ENCODE results near the gene TRERF1. TPM values are rescaled to one million over a fixed set of nuclear protein-coding genes. Genes with fewer than 3 reads are reported as not detected.
A peak's percentile ranks its signal among the peaks of the same experiment; 100 is the strongest.
"Not testable (repeated sequence)": the region's sequence is repeated elsewhere in the genome, so short reads cannot be mapped to it uniquely, and the experiment has no call there.

TRERF1 gene
- polyA plus RNA-seq, 3 donors, result 14.1 to 18.3 (median 15.8) TPM

DNA sequence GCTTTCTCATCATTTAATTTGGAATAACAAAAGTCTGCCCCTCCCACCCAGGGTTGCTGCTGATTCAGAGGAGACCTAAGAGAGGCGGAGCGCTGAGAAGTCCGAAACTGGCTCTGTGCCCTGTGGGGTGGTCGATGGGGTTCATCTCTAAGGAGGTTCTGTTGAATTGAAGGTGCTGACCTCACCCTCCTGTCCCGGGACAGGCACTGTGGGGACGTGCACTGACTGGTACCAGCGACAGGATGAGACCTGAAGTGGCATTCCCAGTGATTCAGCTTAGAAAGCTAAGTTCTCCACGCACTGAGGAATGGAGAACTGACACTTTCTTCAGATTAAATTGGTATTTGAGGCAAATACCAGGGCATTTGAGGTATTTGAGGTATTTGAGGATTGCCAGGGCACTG is 258.2 kb downstream of the TRERF1 start:
- DNase-seq, result no peak

DNA sequence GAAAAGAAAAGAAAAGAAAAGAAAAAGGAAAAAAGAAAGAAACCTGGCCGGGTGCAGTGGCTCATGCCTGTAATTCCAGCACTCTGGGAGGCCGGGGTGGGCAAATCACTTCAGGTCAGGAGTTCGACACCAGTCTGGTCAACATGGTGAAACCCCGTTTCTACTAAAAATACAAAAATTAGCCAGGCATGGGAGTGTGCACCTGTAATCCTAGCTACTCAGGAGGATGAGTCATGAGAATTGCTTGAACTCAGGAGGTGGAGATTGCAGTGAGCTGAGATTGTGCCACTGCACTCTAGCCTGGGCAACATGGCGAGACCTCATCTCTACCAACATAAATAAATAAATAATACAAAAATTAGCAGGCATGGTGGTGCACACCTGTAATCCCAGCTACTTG is 259.3 kb downstream of the TRERF1 start:
- DNase-seq, result not testable (repeated sequence)

DNA sequence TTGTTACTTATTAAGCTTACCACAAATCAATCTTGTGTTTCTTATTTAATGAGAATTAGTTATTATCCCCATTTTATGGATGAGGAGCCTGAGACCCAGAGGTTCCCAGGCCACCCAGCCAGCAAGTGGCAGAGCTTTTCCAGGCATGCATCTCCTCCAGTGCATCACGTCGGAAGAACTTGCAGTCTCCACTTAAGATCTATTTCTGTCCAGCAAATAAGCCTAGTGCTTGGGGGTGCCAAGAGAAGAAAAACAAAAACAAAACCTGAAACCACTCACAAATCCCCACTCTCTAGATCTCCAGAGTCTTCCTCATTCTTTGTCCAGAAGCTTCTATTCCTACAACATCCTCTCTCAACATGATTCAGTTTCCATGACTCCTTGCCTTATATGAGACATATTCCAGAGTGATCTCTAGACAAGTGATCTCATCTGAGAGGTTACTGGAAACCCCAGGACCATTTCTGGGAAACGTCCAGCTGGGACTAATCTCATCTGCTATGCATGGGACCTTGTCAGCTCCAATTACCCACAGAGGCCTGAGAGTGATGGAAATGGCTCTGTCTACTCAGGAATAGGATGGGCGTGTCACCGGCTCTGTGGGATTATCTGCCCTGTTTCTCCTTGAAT is 261.1 kb downstream of the TRERF1 start:
- peak; percentile 42 for DNase-seq

DNA sequence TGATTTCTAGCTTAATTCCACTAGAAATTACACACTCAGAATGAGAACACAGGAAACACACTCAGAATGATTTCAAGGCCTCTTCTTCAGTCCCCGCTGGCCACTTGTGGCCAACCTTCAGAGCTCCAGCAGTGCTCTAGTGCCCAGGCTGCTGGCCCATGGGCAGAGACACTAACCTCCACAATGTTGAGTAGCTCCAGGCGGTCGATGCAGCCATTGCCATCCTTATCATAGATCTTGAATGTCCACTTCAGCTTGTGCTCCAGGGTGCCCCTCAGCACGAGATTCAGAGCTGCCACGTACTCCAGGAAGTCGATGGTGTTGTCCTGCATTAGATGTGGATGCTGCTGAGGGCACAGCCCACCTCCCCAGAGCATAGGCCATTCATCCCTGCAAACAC is 263.3 kb downstream of the TRERF1 start:
- no peak for DNase-seq

DNA sequence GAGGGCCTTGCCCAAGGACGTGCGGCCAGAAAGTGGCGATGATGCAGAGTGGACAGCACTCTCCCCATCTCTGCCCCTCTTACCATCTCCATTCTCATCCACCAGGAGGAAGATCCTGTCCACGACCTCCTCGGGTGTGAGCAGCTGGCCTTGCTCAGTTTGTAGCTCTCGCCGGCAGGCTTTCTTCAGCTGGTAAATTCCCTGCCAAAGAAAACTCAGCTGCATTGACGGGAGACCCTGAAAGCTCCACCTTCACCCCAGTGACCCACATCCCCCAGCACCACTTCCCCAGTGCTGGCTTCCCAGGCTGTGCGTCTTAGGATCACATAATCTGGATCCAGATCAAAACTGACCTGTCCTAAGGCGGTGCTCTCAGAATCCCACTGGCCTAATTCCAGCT is 266.1 kb downstream of the TRERF1 start:
- DNase-seq, result peak; percentile 68

DNA sequence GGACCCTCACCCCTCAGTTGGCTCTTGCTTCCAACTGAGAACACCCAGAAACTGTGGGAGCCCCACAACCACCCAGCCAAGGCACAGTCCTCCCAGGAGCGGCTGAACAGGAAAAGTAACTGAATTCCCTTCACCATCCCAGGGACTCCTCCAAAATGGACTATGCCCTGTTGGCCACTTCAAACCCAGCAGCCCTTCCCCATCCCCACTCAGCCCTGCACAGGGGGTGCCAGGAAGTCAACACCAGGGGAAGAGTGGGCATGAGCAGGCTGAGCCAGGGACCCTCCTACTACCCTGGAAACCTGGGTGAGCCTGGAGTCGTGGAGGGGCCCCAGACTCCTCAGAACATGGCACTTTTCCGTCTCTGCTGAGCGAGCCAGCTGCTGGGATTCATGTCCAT is 267.3 kb downstream of the TRERF1 start:
- no peak for DNase-seq

DNA sequence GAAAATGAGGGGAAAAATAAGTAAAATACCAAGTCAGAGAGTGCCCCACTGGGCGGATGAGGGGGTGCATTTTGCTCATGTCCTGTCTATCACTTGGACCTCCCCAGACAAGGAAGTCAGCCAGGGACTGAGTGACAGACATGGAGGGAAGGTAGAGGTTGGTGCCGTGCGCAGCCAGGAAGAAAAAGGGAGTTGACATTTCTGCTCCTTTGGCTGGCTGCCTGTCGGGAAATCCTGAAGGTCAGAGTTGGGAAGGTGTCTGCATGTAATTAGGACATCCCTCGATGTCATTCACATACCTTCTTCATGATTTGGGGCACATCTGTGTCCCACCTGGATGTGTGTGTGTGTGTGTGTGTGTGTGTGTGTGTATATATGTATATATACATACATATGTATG is 269.6 kb downstream of the TRERF1 start:
- DNase-seq, result no peak

DNA sequence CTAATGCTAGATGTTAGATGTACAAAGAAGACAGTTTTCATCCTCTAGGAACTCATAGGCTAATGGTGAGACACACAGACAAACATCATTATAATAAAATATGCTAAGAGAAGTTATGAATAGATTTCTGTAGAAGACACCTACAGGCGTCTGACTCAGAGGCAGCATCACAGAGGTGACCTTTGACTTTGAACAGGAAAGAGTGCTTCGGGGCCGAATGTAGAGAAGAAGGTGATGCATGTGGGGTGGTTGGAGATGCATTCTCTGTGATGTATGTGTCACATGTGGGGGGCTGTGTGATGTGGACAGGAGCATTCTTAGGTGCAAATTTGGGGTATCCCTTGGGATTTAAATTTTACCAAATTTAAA is 271.8 kb downstream of the TRERF1 start:
- DNase-seq, result no peak

DNA sequence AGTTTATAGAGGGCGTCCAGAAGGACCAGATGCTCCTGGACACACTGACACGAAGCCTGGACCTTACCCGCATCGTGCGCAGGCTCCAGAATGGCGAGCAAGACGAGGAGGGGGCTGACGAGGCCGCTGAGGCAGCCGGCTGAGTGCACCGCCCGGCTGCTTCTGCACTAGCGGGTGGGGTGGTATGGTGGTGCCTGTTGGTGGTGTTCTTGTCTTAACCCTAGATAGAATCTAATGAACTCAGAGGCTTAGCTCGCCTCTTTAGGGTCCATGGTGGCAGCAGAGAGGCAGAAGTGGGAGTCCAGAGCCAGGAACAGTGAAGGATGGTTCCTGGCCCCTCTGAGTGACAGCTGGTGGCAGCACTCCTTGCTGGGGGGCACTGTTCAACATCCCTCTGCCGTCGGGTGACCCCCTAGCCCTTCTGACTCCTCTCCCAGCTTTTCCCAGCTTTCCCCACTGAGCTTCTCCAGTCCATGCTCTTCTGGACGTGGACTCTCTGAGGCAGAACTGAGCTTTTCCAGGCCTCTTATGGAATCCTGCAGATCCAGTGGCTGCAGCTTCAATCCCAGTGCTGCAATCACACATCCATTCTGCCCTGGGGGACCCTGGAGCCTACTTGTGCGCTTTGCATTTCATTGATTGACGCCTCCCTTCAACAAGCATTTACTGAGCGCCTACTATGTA is 272.3 kb downstream of the TRERF1 start:
- no peak for DNase-seq

DNA sequence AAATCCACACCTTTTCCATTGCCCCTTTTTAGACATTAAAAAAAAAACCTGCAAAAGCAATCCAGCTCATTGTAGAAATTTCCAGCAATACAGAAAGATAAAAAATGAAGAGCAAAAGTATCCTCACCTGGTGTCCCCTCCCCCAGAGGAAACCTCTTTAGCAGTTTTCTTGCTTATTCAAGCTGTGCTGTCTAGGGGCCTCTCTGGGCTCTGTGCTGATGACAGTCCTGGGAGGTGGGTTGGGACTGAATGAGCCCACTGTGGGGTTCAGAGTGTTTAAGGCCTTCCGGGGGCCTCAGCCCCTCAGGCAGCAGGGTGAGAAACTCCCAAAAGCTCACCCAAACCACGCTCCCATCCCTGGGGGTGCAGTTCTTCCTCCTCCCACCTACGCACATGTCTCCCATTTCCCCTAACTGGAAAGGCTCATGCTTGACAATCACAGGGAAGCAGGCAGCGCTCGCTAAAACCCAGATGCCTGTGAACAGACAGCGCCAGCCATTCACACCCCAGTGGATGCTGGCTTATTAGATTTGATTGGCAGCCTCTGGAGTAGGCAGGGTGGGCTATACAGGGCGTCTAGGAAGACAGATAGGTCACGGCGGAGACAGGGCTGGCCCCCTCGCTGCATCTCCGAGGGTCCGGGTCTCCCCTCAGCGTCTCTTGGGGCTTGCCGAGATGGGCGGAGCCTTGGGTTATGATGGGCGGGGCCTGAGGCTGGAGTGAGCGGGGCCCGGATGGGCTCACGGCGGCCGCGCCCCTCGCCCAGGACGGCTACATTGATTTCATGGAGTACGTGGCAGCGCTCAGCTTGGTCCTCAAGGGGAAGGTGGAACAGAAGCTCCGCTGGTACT is 274.0 kb downstream of the TRERF1 start:
- no peak for DNase-seq

DNA sequence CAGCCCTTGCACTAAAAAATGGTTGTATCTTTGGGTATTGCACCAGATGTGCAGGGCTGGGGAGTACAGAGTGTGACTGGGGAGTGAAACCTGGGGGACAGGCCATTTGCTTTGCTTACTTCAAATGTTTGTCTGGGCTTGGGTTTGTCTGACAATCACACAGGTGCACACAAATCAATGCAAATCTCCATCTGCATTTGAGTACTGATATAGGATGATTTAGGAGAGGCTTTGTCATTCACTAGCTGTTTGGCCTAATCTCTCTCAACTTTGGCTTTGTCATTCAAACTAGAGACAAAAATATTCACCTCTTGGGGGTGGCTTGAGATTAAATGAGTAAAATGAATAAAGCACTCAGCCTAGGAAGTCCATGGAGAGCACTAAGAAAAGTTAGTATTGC is 274.7 kb downstream of the TRERF1 start:
- no peak for DNase-seq

DNA sequence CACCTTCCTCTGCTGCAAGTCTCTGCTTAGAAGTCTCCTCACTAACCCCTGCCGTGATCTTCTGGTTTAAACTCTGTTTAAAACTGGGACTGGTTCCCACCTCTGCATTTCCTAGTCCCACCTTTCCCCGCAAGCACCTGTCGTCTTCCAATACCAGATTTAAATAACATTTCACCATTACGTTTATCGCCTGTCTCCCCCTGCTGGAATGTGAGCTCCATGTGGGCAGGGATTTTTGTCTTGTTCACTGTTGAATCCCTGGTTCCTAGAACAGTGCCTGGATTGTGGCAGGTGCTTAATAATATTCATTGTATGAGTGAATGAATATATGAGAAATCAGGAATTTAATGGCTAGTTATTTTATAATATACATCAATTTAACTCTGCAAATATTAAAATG is 275.9 kb downstream of the TRERF1 start:
- DNase-seq, result no peak

Other genes with a start within 250 kb of the TRERF1 start
- gene MRPS10, start 234.1 kb downstream of the TRERF1 start, polyA plus RNA-seq (ENCODE audit: insufficient read length in 3 of 3), result 10 to 100 TPM; 26.2 to 29.3 (median 26.9) TPM
- 10 to 100 TPM; 25.3 to 35.9 (median 30.7) TPM for gene UBR2, start 112.1 kb upstream of the TRERF1 start, polyA plus RNA-seq (ENCODE audit: insufficient read length in 3 of 3)

All from renal pelvis (tissue), 4 donors.